Ecto neural progenitor cell (in vitro differentiated cells): Measurements from ENCODE around the gene MUC3A.

Experiments used
- DNase-seq: peaks from one replicate; pipeline ENCODE4 v3.0.0-alpha.2; 2018; ENCODE audit warnings: low spot score

The MUC3A gene

GRCh38 chr7:100947792-100948191 lies 1.5 kb upstream of the MUC3A start:
- DNase-seq = no peak

- DNase-seq = peak; percentile 48
Observed at GRCh38 chr7:100949933-100950443, 654 bp downstream of the MUC3A start.

GRCh38 chr7:100951172-100951571 lies 1.8 kb downstream of the MUC3A start:
- peak; percentile 69 for DNase-seq

GRCh38 chr7:100951888-100952560 lies 2.7 kb downstream of the MUC3A start:
- DNase-seq = peak; percentile 47

- DNase-seq = no peak
Observed at GRCh38 chr7:100952641-100953040, 3.3 kb downstream of the MUC3A start.

- DNase-seq = peak; percentile 66
Observed at GRCh38 chr7:100957832-100958421, 8.6 kb downstream of the MUC3A start.

GRCh38 chr7:100959894-100960293 lies 10.6 kb downstream of the MUC3A start:
- DNase-seq = no peak

- DNase-seq = no peak
Observed at GRCh38 chr7:100962537-100962936, 13.2 kb downstream of the MUC3A start.

GRCh38 chr7:100963386-100963785 lies 14.1 kb downstream of the MUC3A start:
- DNase-seq = peak; percentile 45

GRCh38 chr7:100963874-100964273 lies 14.5 kb downstream of the MUC3A start:
- peak; percentile 40 for DNase-seq

GRCh38 chr7:100964630-100965029 lies 15.3 kb downstream of the MUC3A start:
- DNase-seq = peak; percentile 55

- no peak for DNase-seq
Observed at GRCh38 chr7:100965045-100965722, 15.8 kb downstream of the MUC3A start.

- peak; percentile 99 for DNase-seq
Observed at GRCh38 chr7:100965723-100966541, 16.6 kb downstream of the MUC3A start.

- DNase-seq = no peak
Observed at GRCh38 chr7:100966542-100967291, 17.4 kb downstream of the MUC3A start.

GRCh38 chr7:100967292-100967863 lies 18.0 kb downstream of the MUC3A start:
- DNase-seq = no peak

- DNase-seq = no peak
Observed at GRCh38 chr7:100968031-100968430, 18.7 kb downstream of the MUC3A start.

GRCh38 chr7:100968650-100969049 lies 19.3 kb downstream of the MUC3A start:
- DNase-seq = no peak

- DNase-seq = no peak
Observed at GRCh38 chr7:100969066-100969615, 19.8 kb downstream of the MUC3A start, which contains the start of gene MUC12. MUC12 (plus strand) TSS chr7:100969565; CDS start chr7:100969623, 58 bp downstream.

GRCh38 chr7:100971111-100972001 lies 22.0 kb downstream of the MUC3A start:
- no peak for DNase-seq

- DNase-seq = no peak
Observed at GRCh38 chr7:100972002-100972347, 22.6 kb downstream of the MUC3A start.
